Neural progenitor cell (in vitro differentiated cells): ENCODE measurements around the gene BICDL2.

ENCODE experiments used
- CTCF ChIP-seq: fragments of 200-600 bp; sonication (generic); IDR thresholded peaks from 2 replicates; pipeline ENCODE4 v1.5.1; 2017; ENCODE audit warnings: antibody characterized with exemption, mild to moderate bottlenecking
- EZH2 ChIP-seq: fragments of 200-600 bp; sonication (generic); IDR thresholded peaks from 2 replicates; pipeline ENCODE4 v1.6.1; 2017; ENCODE audit warnings: antibody characterized with exemption, mild to moderate bottlenecking, moderate library complexity

GRCh38 chr16:3036726-3037315 is at the start of gene BICDL2:
- TF ChIP-seq CTCF: no peak
- TF ChIP-seq EZH2: peak; percentile 99
